HG03432 (cell line): ENCODE data around the gene CIDEA.
A peak's percentile ranks its signal among the peaks of the same experiment; 100 is the strongest.
"Not testable (repeated sequence)": the region's sequence is repeated elsewhere in the genome, so short reads cannot be mapped to it uniquely, and the experiment has no call there.

Experiments
- ATAC-seq: cut with Tn5 transposase; IDR thresholded peaks from one replicate; pipeline ENCODE4 v1.9.1; 2021; ENCODE audit warnings: mild to moderate bottlenecking, moderate library complexity; ENCODE audit not compliant: unreplicated experiment

The CIDEA gene

GRCh38 chr18:12254136-12254819, at the start of gene CIDEA:
TSS of gene CIDEA (plus strand) at chr18:12254361. CDS start at chr18:12254384, 23 bp downstream.
- ATAC-seq: no peak

GRCh38 chr18:12208296-12209153, 45.6 kb upstream of the CIDEA start:
- not testable (repeated sequence) for ATAC-seq

- not testable (repeated sequence) for ATAC-seq
Observed at GRCh38 chr18:12212308-12212707, 41.9 kb upstream of the CIDEA start.

GRCh38 chr18:12214296-12215005, 39.7 kb upstream of the CIDEA start:
- ATAC-seq: not testable (repeated sequence)

- ATAC-seq: not testable (repeated sequence)
Observed at GRCh38 chr18:12216471-12216870, 37.7 kb upstream of the CIDEA start.

GRCh38 chr18:12218603-12219002, 35.6 kb upstream of the CIDEA start:
- not testable (repeated sequence) for ATAC-seq

- ATAC-seq: not testable (repeated sequence)
Observed at GRCh38 chr18:12222041-12222440, 32.1 kb upstream of the CIDEA start.

GRCh38 chr18:12223326-12223725, 30.8 kb upstream of the CIDEA start:
- not testable (repeated sequence) for ATAC-seq

GRCh38 chr18:12226807-12227206, 27.4 kb upstream of the CIDEA start:
- not testable (repeated sequence) for ATAC-seq

GRCh38 chr18:12227399-12228186, 26.6 kb upstream of the CIDEA start:
- ATAC-seq: not testable (repeated sequence)

GRCh38 chr18:12228308-12228707, 25.9 kb upstream of the CIDEA start:
- not testable (repeated sequence) for ATAC-seq

- ATAC-seq: not testable (repeated sequence)
Observed at GRCh38 chr18:12230561-12230960, 23.6 kb upstream of the CIDEA start.

- ATAC-seq: no peak
Observed at GRCh38 chr18:12231040-12231882, 22.9 kb upstream of the CIDEA start.

GRCh38 chr18:12231986-12232385, 22.2 kb upstream of the CIDEA start:
- no peak for ATAC-seq

- ATAC-seq: no peak
Observed at GRCh38 chr18:12233378-12233777, 20.8 kb upstream of the CIDEA start.

GRCh38 chr18:12234451-12235190, 19.5 kb upstream of the CIDEA start:
- ATAC-seq: no peak

- no peak for ATAC-seq
Observed at GRCh38 chr18:12236141-12236540, 18.0 kb upstream of the CIDEA start.

- ATAC-seq: peak; percentile 79
Observed at GRCh38 chr18:12236934-12237832, 17.0 kb upstream of the CIDEA start.
